ENCODE results near the gene KRTAP12-2. TPM values are rescaled to one million over a fixed set of nuclear protein-coding genes. Genes with fewer than 3 reads are reported as not detected.
"Not testable (repeated sequence)": the region's sequence is repeated elsewhere in the genome, so short reads cannot be mapped to it uniquely, and the experiment has no call there.

KRTAP12-2 gene
- total RNA-seq, 1 donor from 2014 or later: not detected

GRCh38 chr21:44686000-44686781 lies 19.5 kb upstream of the KRTAP12-2 start:
- Mint-ChIP-seq H3K36me3 (ENCODE audit: low read depth) (no peaks in the 10 kb centered on the region), H3K27me3 (ENCODE audit: low read depth) (peaks cover 59% of the 10 kb centered on the region), H3K27ac (ENCODE audit: unreplicated experiment) (no peak overlapping the region), H3K4me1 (peaks cover 6% of the 10 kb centered on the region), H3K4me3 (no peak overlapping the region), H3K9me3 (no peaks in the 10 kb centered on the region)
- TF ChIP-seq CTCF (conservative IDR thresholded peaks at IDR 0.05): no peak
- DNase-seq (ENCODE audit: low read depth, low spot score): no peak

GRCh38 chr21:44685050-44685449 lies 18.3 kb upstream of the KRTAP12-2 start:
- not testable (repeated sequence) for H3K36me3 Mint-ChIP-seq (ENCODE audit: low read depth); H3K4me1 Mint-ChIP-seq; H3K4me3 Mint-ChIP-seq; H3K9me3 Mint-ChIP-seq; H3K27ac Mint-ChIP-seq (ENCODE audit: unreplicated experiment); DNase-seq (ENCODE audit: low read depth, low spot score)
- peaks cover 59% of the 10 kb centered on the region for H3K27me3 Mint-ChIP-seq (ENCODE audit: low read depth)

GRCh38 chr21:44684483-44684882 lies 17.8 kb upstream of the KRTAP12-2 start:
- peaks cover 6% of the 10 kb centered on the region for H3K4me1 Mint-ChIP-seq
- DNase-seq (ENCODE audit: low read depth, low spot score): no peak
- no peaks in the 10 kb centered on the region for H3K9me3 Mint-ChIP-seq
- H3K27me3 Mint-ChIP-seq (ENCODE audit: low read depth): peaks cover 61% of the 10 kb centered on the region
- no peak overlapping the region for H3K4me3 Mint-ChIP-seq
- no peak for TF ChIP-seq CTCF (conservative IDR thresholded peaks at IDR 0.05)
- no peaks in the 10 kb centered on the region for H3K36me3 Mint-ChIP-seq (ENCODE audit: low read depth)
- H3K27ac Mint-ChIP-seq (ENCODE audit: unreplicated experiment): no peak overlapping the region

GRCh38 chr21:44684077-44684476 lies 17.4 kb upstream of the KRTAP12-2 start:
- Mint-ChIP-seq H3K36me3 (ENCODE audit: low read depth) (no peaks in the 10 kb centered on the region), H3K27me3 (ENCODE audit: low read depth) (peaks cover 65% of the 10 kb centered on the region), H3K4me3 (no peak overlapping the region), H3K9me3 (no peaks in the 10 kb centered on the region), H3K27ac (ENCODE audit: unreplicated experiment) (no peak overlapping the region), H3K4me1 (peaks cover 6% of the 10 kb centered on the region)
- no peak for DNase-seq (ENCODE audit: low read depth, low spot score)
- TF ChIP-seq CTCF (conservative IDR thresholded peaks at IDR 0.05): no peak

GRCh38 chr21:44682580-44683151 lies 15.9 kb upstream of the KRTAP12-2 start:
- Mint-ChIP-seq H3K9me3 (no peaks in the 10 kb centered on the region), H3K27me3 (ENCODE audit: low read depth) (peaks cover 60% of the 10 kb centered on the region), H3K36me3 (ENCODE audit: low read depth) (no peaks in the 10 kb centered on the region), H3K27ac (ENCODE audit: unreplicated experiment) (no peak overlapping the region), H3K4me3 (no peak overlapping the region), H3K4me1 (peaks cover 6% of the 10 kb centered on the region)
- no peak for DNase-seq (ENCODE audit: low read depth, low spot score)
- TF ChIP-seq CTCF (conservative IDR thresholded peaks at IDR 0.05): no peak

Measured in neural crest cell (in vitro differentiated cells).